GM19238 (cell line): Measurements from ENCODE around the gene OFD1.

ENCODE experiments used
- DNase-seq: peaks from one replicate; pipeline ENCODE4 v3.0.0; 2011; ENCODE audit warnings: low spot score; ENCODE audit not compliant: insufficient read length

The OFD1 gene

DNA sequence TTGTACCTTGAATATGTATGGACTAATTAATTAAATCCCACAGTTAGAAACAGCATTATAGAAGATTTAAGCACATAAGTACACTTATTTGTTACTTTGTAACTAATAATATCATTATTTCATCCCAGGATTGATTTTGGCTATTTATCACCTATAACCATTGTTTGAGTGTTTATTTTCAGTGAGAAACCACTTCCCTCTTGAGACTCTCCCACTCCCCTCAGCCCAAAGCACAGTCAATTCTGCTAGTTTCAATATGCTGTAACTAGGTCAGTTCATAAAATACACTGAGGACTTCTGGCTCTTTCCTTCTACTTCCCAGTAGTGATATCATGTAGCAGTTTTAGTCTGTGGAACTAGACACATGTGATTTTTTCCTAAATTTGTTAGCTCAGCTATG is 16.3 kb downstream of the OFD1 start:
- no peak for DNase-seq

DNA sequence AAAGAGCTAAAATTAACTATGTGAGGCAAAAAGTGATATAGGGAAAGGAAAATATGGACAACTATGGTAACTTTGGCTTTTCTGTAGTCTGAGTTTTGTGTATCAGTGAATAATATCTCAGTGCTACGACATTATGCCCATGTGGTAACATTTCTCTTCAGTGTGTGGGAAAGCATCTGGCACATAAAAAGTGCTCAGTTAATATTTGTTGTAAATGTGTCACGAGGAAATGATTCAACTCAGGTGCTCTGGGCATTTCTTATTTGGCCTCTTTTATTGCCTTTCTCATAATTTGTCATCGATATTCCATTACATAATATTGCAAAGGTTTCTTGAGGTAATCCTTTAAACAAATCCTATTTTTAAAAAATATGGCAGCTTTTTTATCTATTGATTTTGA is 17.6 kb downstream of the OFD1 start:
- DNase-seq: no peak

DNA sequence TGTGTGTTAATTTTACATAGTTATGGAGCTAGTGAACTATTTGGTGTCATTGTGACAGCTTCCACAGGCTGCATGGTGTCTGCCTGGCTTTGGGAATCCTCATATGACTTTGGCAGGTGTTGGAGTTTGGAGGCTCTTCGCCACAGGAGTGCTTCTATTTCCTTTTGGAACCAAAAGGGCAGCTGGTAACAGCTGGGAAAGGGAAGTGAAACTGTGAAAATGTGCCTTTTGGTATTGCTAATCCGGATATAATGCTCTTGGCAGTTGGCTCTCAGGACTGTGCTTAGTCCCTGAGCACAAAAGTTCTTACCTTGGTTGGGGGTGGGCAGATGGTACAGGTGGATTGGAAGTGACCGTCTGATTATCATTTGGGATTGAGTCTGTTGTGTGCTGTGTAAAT is 18.1 kb downstream of the OFD1 start:
- no peak for DNase-seq

DNA sequence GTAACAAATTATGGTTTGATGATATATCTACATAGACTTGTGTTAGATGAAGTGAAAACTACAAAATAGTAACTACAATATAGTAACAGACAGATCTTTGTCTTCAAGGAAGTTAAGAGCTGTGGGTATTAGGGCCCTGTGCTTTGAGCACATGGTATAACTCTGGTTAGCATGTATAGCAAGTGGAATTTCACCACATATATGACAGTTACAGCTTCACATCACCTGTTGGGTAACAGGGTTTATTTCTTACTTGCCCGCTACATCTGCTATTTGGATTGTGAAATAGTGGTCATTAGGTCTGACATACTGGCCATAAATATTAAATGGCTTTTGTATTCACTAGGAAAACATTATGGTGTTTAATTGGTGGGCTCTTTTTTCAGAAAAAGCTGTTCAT is 20.2 kb downstream of the OFD1 start:
- no peak for DNase-seq

DNA sequence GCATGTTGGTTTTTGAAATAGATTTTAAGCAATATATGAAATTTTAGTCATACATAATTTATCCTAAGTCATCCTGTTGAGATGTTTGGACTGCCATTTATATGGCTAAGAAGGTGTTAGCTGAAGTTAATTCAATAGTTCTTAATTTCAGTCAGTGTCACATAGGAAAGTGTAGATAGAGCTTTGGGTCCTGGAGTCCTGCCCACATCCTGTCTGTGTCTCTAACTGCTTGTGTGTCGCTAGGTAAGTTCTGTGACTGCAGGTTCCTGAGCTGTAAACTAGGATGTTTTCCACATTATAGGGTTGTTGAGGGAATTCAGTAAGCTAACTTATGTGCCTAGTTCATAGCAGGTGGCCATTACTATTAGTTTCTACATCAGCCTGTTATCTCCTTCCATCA is 20.7 kb downstream of the OFD1 start:
- DNase-seq: no peak

DNA sequence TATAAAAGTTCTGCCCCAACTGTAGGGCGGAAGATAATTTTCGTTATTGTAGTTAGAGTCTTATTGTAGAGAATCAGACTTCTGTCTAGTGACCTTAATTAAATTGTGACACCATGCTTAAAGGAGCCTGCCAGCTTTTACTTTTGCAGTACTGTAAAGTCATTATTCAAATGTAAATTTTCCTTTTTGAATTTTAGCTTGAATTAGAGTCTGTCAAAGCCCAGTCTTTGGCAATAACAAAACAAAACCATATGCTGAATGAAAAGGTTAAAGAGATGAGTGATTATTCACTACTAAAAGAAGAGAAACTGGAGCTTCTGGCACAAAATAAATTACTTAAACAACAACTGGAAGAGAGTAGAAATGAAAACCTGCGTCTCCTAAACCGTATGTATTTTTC is 21.8 kb downstream of the OFD1 start:
- DNase-seq: no peak

DNA sequence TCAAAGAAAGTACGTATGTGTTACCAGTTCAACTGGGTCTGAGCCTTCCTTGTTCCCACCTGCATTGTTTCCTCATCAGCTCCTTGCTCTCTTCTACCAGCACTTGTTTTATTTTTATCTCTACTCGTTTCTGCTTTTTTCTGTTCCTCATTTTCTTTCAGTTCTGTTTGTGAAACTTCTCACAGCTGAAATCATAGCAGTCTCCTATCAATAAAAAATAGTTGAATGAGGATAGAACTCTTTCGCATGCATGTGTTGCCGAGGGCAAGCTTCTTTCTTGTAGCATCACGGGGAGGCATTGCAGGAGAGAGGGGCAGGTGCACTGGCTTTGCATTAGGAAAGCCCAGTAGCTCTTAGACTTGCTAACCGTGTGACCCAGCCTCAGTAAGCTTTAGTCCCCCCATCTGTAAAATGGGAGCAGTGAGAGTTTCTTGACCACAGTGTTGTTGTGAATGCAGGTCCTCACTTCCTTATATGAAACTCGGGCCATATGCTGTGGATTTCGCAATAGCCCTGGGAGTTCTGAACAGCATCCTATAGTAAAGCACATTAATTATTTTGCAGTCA is 24.7 kb downstream of the OFD1 start:
- no peak for DNase-seq

DNA sequence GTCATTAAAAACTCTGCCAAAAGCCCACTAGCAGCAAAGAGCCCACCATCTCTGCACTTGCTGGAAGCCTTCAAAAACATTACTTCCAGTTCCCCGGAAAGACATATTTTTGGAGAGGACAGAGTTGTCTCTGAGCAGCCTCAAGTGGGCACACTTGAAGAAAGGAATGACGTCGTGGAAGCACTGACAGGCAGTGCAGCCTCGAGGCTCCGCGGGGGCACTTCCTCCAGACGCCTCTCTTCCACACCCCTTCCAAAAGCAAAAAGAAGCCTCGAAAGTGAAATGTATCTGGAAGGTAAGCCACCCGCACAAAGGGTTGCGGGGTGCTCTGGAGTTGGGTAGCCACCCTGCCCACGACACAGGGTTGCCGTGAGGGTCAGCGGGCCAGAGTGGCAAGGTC is 25.9 kb downstream of the OFD1 start:
- DNase-seq: no peak

DNA sequence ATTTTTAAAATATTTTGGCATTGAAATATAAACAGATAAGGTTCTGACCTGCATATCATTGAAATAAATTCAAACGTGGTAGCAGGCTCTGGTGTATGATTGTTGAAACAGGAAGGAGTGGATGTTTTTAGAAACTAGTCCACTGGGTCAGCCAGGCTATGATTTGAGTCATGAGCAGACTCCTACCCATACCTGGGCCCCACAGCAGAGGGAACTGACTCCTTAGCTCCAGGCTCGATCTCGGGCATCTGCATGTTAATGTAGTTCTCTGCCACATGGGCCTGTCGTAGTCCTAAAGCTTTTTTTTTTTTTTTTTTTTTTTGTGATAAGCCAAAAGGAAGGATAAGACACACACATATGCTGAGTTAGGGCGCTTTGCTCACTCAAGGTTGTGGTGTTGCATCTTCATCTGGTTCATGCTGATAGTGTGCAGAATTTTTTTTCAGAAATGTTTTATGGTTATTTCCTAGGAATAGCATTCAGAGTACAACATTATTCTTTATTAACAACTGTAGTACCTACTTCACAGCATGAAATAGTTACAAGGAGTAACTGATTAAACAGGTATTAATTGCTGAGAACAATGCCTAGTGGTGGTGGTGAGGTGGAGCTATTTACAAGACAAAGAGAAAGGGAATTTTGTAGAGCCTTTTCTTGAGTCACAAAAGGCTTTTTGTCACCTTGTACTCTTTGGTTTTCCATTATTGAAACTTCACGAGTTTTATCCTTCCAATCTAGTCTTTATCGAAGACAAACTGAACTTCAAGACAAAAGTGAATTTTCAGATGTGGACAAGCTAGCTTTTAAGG is 27.3 kb downstream of the OFD1 start:
- no peak for DNase-seq

DNA sequence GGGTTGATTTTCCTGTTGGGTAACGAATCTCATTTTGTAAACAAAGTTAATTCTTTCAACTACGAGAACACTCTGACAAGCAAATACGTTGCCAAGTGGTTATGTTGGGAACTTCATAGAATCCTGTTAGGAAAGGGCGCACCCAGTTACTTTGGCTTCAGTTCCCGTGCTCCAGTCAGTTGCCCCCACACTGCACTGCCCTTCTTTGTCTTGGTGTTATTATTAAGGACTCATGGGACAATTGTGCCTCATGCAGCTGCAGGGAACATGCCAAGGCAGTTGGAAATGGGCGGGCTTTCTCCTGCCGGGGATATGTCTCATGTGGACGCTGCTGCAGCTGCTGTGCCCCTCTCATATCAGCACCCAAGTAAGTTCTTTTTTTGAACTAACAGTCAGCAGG is 28.9 kb downstream of the OFD1 start:
- no peak for DNase-seq

DNA sequence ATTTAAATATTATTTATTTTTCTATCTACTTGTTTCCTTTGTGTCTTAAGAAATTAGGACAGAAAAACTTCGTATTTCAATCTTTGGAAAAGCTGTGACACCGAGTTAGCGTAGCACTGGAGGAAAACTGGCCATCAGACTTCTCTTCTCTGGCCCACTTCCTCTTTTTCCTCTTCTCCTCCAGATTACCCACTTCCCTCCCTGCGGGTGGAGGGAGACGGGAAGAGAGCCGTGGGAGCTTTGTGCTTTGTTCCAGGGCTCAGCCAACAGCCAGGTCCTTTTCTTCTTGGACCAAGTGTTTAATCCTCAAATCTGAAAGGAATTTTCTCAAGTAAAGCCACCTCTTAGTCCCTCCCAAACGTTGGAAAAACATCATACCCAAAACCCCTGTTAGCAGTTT is 29.7 kb downstream of the OFD1 start:
- DNase-seq: no peak

DNA sequence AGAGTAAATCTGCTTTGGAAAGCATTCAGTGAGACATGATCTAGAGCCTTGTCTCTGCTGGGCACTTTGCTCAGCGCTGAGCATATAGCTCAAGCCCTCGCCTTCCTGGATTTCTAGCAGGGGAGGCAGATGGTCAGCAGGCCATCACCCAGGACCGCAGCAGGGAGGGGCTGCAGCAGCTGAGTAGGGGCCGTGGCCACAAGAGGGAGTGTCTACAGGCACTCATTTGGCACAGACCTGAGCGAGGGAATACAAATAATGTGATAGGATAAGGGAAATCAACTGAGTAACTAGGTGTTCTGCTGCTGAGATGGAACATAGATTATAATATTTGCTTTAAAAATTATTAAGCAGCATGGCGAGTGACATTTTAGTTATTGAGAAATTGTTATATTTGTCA is 30.2 kb downstream of the OFD1 start:
- DNase-seq: no peak

DNA sequence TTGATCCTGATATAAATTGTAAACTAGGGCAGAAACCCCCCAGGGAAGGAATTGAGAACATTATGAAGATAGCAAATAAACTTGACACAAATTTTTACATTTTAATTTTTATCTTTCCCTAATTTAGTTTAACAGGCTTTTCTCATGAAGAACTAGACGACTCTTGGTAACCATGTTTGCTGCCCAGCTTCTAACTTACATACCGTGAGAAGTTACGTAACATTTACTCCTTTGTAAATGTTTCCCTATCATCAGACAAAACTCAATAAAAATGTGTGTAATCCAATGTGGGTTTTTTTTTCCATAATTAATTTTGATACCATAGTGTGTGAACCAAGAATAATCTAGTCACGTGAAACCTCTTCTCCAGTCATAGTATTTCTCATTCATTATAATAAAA is 34.4 kb downstream of the OFD1 start:
- no peak for DNase-seq

DNA sequence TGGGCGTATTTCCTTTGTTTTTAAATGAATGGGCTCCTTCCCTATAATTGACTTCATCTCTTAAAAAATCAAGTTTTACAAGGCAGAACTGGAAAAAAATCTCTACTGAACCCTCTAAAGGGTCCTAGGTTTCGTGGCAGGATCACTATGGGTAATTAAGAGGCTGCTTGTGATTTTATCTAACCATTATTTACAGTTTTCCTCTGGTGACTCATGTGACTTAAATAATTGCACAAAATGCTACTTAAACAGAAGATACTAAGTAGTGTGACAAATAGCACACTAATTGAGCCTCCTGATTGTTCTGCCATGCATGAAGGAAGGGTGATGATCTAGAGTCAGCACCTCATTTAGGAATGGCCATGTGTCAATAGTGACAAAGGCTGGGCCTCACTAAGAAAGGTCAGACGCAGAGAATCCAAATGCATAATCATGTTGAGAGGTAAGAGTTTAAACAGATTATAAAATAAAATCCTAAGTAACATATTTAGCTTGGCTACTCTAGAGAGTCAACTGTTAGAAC is 35.5 kb downstream of the OFD1 start:
- DNase-seq: no peak

DNA sequence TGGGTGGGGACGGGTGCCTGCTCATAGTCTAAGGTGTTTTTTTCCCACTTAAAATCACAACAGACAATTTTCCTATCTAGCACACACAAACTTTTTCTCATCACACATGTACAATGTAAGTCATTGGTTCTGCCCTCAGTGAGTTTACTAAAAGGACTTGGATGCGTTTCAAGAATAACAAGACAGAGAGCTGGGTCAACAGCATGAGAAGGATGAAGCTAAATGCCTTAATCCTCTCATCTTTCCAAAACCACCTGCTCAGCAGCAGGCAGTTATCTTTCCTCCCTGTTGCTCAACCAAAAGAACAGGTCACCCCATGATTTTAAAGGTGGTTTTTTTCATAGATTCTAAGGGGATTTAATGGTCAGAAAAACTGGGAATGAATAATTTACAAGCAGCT is 40.1 kb downstream of the OFD1 start:
- DNase-seq: no peak

DNA sequence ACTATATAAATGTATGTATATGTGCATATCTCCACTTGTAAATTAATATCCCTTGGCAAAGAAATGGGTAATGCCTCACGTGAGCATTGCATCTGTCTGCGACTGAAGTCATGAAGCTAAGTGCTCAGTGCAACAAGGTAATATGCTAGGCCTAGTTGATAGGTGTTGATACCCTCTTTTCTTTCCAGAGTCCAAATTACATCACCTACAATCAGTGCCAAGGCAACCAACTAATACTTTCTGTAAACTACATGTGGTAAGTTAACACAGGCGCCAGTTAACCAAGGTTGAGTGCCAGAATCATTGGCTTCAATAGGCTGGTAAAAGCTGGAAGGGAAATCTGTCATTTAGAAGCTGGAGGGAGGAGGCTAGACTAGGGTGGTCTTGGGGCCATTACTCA is 41.3 kb downstream of the OFD1 start:
- no peak for DNase-seq

DNA sequence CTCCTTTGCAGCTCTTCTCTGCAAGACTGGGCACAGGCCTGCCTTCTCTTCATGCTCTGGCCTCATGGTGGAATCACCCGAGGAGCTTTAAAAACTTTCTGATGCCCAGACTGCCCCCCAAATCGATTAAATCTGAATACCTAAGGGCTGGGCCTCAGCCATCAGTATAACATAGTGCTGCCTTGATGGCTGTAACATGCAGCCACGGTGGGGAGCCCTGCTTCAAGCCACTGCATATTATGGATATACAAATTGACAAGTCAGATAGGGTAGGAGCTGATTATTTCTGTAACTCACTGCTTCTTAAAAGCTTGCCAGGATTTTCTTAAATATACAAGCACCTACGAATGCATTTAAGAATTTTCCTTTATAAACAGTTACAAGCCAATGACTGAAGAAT is 41.8 kb downstream of the OFD1 start:
- no peak for DNase-seq

DNA sequence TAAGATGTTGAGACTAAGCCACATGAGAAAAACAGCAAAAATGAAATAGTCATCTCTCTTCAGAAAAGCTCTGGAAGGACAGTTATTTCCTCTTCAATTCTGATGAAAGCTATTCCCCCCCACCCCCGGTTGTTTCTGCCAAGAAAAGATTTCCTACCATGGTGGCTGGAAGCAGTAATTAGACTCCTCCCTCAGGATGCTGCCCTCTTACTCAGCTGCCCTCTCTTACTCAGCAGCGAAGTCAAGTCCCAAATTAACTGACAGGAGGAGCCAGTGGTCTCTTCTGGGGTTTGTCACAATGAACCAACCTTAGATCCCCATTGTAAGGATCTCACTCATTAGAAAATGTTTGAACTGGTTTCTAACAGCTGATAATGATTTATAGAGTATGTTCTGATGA is 44.4 kb downstream of the OFD1 start:
- DNase-seq: no peak

DNA sequence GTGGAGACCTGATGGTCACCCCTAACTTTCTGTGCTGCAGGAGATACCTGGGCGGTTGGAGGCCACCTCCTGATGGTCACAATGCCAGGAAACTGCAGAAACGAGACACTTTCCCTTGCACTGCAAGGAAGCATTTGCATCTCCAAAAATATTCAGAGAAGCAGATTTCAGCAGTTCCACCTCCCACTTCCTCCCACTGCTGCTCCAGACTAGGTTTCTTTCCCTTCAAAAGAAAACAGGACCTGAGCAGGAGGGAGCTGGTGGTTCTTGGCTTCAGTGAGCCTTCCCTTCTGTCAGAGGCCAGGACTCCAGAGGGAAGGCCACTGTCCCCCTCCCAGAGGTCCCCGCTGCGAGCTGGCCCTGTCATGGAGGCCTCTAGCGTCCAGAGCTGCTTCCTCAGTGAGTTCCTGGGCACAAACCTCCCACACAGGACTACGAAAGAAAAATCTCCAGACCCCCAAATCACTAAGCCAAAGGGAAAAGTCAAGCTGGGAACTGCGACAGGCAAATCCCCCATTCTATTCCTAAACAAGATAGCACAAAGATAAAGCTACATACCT is 46.4 kb downstream of the OFD1 start:
- DNase-seq: no peak

DNA sequence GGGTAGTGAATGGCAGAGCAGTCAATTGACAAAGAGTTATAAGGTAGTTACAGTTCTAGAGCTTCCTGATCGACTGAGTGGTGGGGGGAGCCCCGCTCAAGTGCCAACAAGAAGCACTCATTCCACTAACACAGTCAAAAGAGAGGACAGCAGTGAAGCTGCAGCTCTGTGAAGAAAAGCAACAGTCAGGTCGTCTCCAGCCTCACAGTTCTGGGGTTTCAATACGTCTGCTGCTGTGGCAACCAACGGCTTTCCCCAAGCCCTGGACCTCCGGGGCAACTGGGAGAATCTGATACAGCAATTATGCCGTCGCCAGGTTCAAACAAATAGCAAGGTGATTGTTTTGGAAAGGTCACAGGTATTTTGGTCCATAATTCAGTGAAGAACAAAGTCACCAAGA is 51.5 kb downstream of the OFD1 start:
- no peak for DNase-seq

DNA sequence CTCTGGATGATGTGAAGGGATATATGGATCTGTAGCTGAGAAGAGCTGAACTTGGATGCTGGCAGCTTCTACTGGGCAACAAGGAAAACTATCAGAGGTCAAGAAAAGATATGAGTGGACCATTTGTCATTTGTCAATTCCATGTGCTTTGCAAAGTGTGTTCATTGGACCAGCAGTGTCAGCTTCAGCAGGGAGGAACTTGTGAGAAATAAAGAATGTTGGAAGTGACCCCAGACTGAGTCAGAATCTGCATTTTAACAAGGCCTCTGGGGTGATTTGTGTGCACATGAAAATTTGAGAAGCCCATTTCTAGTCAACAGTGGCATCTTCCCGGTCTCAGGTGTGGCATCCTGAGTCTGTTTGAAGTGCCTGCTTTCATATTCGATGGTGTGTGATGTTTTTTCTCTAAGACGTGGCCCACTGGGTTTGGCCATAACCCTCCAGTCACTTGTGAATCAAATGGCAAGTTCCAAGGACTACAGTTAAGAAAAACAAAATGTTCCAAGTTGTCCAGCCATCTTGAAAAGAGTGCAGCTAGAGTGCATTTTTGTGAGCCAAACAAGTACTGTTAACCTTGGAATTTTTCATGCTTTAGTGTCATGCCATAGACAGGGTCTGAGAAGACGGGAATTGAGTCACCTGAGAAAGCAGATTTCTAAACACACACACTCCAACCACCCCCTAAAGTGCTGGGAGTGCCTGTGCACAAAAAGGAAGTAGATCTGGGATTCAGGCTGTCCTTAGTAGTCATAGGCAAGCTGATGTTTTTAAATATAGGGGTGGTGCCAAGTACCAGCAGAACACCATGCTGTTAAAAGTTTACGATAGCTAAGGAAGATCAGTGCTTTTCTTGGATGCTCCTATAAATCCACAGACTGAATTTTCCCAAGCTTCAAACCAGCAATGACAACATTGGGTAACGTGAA is 55.9 kb downstream of the OFD1 start:
- DNase-seq: no peak

DNA sequence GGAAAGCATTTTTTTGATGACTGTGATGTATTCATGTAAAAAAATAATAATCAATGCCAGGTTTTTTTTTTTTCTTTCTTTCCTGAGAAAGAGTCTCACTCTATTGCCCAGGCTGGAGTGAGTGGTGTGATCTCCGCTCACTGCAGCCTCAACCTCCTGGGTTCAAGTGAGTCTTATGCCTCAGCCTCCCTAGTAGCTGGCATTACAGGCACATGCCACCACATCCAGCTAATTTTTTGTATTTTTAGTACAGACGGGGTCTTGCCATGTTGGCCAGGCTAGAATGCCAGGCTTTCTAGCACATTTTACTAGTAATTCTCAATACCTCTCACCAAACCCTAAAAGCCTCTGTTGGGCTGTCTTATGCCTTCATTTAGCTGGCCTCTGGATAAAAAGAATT is 56.6 kb downstream of the OFD1 start:
- no peak for DNase-seq
